GM23338 (cell line): ENCODE data around the gene DLGAP5. TPM values are rescaled to one million over a fixed set of nuclear protein-coding genes. Genes with fewer than 3 reads are reported as not detected.

ENCODE experiments used
- ATAC-seq: fragments of 200-7000 bp; cut with Tn5 transposase; 3 replicates; pipeline ENCODE4 v1.9.1; 2020
- DNase-seq: peaks from one replicate; pipeline ENCODE4 v3.0.0-alpha.2; 2015; ENCODE audit warnings: low spot score
- H2AFZ ChIP-seq: fragments of 200-600 bp; sonication (generic); 2 replicates; pipeline ENCODE4 v1.8.0; 2016; ENCODE audit warnings: antibody characterized with exemption, mild to moderate bottlenecking, moderate library complexity
- H3F3A ChIP-seq: fragments of 200-600 bp; sonication (generic); replicated peaks from 2 replicates; pipeline ENCODE4 v1.8.0; 2017; ENCODE audit warnings: antibody characterized with exemption, mixed run types, low read depth
- H3K27ac ChIP-seq: fragments of 200-600 bp; sonication (generic); 2 replicates; pipeline ENCODE4 v1.6.1; 2016; ENCODE audit warnings: low read depth
- H3K27me3 ChIP-seq: fragments of 200-600 bp; sonication (generic); 2 replicates; pipeline ENCODE4 v1.8.0; 2016; ENCODE audit warnings: mild to moderate bottlenecking, mixed run types, moderate library complexity; ENCODE audit not compliant: insufficient read depth
- H3K36me3 ChIP-seq: fragments of 200-600 bp; sonication (generic); 2 replicates; pipeline ENCODE4 v1.8.0; 2016; ENCODE audit warnings: mild to moderate bottlenecking; ENCODE audit not compliant: insufficient read depth
- H3K4me1 ChIP-seq: fragments of 200-600 bp; sonication (generic); 2 replicates; pipeline ENCODE4 v1.8.0; 2016; ENCODE audit warnings: mild to moderate bottlenecking, moderate library complexity; ENCODE audit not compliant: insufficient read depth
- H3K4me2 ChIP-seq: fragments of 200-600 bp; sonication (generic); 2 replicates; pipeline ENCODE4 v1.7.1; 2017; ENCODE audit warnings: mixed run types
- H3K4me3 ChIP-seq: fragments of 200-600 bp; sonication (generic); 2 replicates; pipeline ENCODE4 v1.6.1; 2016; ENCODE audit warnings: mixed run types
- H3K79me2 ChIP-seq: fragments of 200-600 bp; sonication (generic); replicated peaks from 2 replicates; pipeline ENCODE4 v1.8.0; 2017; ENCODE audit warnings: mild to moderate bottlenecking; ENCODE audit not compliant: insufficient read depth
- H3K9me2 ChIP-seq: fragments of 200-600 bp; sonication (generic); 2 replicates; pipeline ENCODE4 v1.8.0; 2017; ENCODE audit not compliant: insufficient read depth
- H4K20me1 ChIP-seq: fragments of 200-600 bp; sonication (generic); replicated peaks from 2 replicates; pipeline ENCODE4 v1.8.0; 2017; ENCODE audit warnings: mild to moderate bottlenecking; ENCODE audit not compliant: insufficient read depth
- H3K27ac Mint-ChIP-seq: 2 replicates; pipeline ENCODE4 v1.8.0; 2020; ENCODE audit warnings: inconsistent platforms, mild to moderate bottlenecking, moderate library complexity, mixed read lengths
- H3K27me3 Mint-ChIP-seq: 3 replicates; pipeline ENCODE4 v1.8.0; 2022; ENCODE audit warnings: low read depth, mild to moderate bottlenecking, moderate library complexity, mixed read lengths, inconsistent platforms; ENCODE audit not compliant: insufficient read depth, poor library complexity
- H3K36me3 Mint-ChIP-seq: 3 replicates; pipeline ENCODE4 v1.8.0; 2021; ENCODE audit warnings: low read depth, mild to moderate bottlenecking, inconsistent platforms, moderate library complexity, mixed read lengths
- H3K4me1 Mint-ChIP-seq: 3 replicates; pipeline ENCODE4 v1.8.0; 2020; ENCODE audit warnings: mild to moderate bottlenecking, inconsistent platforms, mixed read lengths
- H3K4me3 Mint-ChIP-seq: 3 replicates; pipeline ENCODE4 v1.8.0; 2021; ENCODE audit warnings: moderate library complexity, mild to moderate bottlenecking, inconsistent platforms, mixed read lengths
- H3K9me3 Mint-ChIP-seq: 3 replicates; pipeline ENCODE4 v1.8.0; 2020; ENCODE audit warnings: moderate library complexity, mild to moderate bottlenecking, inconsistent platforms, mixed read lengths
- CREB1 ChIP-seq: fragments of 250-450 bp; sonication (Bioruptor Pico); IDR thresholded peaks from 2 replicates; pipeline ENCODE4 v1.5.0; 2020; ENCODE audit warnings: low read depth, mild to moderate bottlenecking, moderate library complexity
- CTCF ChIP-seq, 2 experiments: fragments of 200-600 bp in 1 of 2; sonication (generic) in 1 of 2; conservative IDR thresholded peaks; 2 replicates each; pipeline versions ENCODE4 v1.5.1 to v1.6.1; 2016 to 2017; ENCODE audit warnings: antibody characterized with exemption in 2 of 2, low read depth in 2 of 2, mild to moderate bottlenecking in 2 of 2, moderate library complexity in 1 of 2
- EZH2 ChIP-seq: fragments of 200-600 bp; sonication (generic); IDR thresholded peaks from one replicate; pipeline ENCODE4 v1.8.0; 2017; ENCODE audit warnings: antibody characterized with exemption, mild to moderate bottlenecking, low read depth; ENCODE audit not compliant: unreplicated experiment
- EZH2phosphoT487 ChIP-seq: fragments of 200-600 bp; sonication (generic); IDR thresholded peaks from one replicate; pipeline ENCODE4 v1.8.1; 2018; ENCODE audit warnings: antibody characterized with exemption; ENCODE audit not compliant: unreplicated experiment
- JUNB ChIP-seq: IDR thresholded peaks from one replicate; pipeline ENCODE4 v1.6.1; 2016; ENCODE audit warnings: antibody characterized with exemption; ENCODE audit not compliant: unreplicated experiment
- STAT1 ChIP-seq: IDR thresholded peaks from one replicate; pipeline ENCODE4 v1.6.1; 2016; ENCODE audit warnings: antibody characterized with exemption; ENCODE audit not compliant: unreplicated experiment
- ZNF114 ChIP-seq: fragments of 250-450 bp; sonication (Bioruptor Pico); IDR thresholded peaks from 2 replicates; pipeline ENCODE4 v1.5.0; 2020; ENCODE audit warnings: mild to moderate bottlenecking, moderate library complexity
- polyA plus RNA-seq: library from polyadenylated mRNA; unstranded; fragments of >200 nt; fragmentation: Nextera tagmentation; extraction: Ambion mirVana; gene quantifications from 2 replicates; pipeline ENCODE4 v1.2.1, GENCODE V29; 2016
- total RNA-seq: library from RNA; depleted of rRNA; stranded (reverse); fragments of >200 nt; shearing (Covaris generic); gene quantifications from 2 replicates; pipeline ENCODE4 v1.2.3, GENCODE V29; 2014
- TF ChIP-seq, protein P1 (sequence below): IDR thresholded peaks from one replicate; pipeline ENCODE4 v1.6.1; 2018; ENCODE audit warnings: antibody characterized with exemption; ENCODE audit not compliant: unreplicated experiment

DLGAP5 gene
- total and polyA plus RNA-seq, 2 experiments from 2014 or later = 110 to 117 TPM

DNA sequence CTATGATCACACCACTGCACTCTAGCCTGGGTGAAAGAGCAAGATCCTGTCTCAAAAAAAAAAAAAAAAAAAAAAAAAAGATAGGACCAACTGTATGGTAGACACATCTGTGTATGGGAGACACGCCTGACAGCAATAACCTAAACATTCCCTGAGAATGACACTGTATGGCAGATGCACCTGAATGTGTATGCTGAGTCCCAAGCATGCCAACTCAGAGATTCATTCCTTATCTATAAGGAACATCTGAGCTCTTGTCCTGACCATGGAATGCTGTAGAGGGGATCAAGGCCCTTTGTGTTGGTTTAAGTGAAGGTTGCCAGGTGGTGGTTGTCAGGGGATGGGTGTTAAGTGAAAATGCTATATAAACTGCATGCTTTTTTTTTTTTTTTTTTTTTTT is 81.5 kb downstream of the DLGAP5 start (continued):
- TF ChIP-seq CREB1 = no peak
- no peak for TF ChIP-seq CTCF (conservative IDR thresholded peaks at IDR 0.05; ENCODE audit: low read depth in 2 of 2)
- TF ChIP-seq EZH2 = no peak
- TF ChIP-seq ZNF114 (CRISPR knock-in tag) = no peak
- no peak for TF ChIP-seq EZH2phosphoT487
- no peak for TF ChIP-seq STAT1
- TF ChIP-seq JUNB = no peak

GRCh38 chr14:55107766-55108554 is 83.4 kb downstream of the DLGAP5 start:
- Histone ChIP-seq H3K4me1 (peaks cover 15% of the 10 kb centered on the region), H3K27me3 (no peaks in the 10 kb centered on the region), H2AFZ (peak overlapping the region; percentile 79), H3K36me3 (no peaks in the 10 kb centered on the region), H3K4me3 (no peak overlapping the region), H3K9me2 (no peaks in the 10 kb centered on the region), H4K20me1 (no peaks in the 10 kb centered on the region), H3K4me2 (no peak overlapping the region), H3K79me2 (no peaks in the 10 kb centered on the region), H3F3A (no peaks in the 10 kb centered on the region), H3K27ac (no peak overlapping the region; the same call in 1 of the 2 replicates)
- ATAC-seq = peak; percentile 65
- H3K4me3 Mint-ChIP-seq = no peak overlapping the region
- TF ChIP-seq ZNF114 (CRISPR knock-in tag) = 0 out of 2 replicates have a peak, but pooled peaks have one; percentile 27
- TF ChIP-seq, protein P1, sequence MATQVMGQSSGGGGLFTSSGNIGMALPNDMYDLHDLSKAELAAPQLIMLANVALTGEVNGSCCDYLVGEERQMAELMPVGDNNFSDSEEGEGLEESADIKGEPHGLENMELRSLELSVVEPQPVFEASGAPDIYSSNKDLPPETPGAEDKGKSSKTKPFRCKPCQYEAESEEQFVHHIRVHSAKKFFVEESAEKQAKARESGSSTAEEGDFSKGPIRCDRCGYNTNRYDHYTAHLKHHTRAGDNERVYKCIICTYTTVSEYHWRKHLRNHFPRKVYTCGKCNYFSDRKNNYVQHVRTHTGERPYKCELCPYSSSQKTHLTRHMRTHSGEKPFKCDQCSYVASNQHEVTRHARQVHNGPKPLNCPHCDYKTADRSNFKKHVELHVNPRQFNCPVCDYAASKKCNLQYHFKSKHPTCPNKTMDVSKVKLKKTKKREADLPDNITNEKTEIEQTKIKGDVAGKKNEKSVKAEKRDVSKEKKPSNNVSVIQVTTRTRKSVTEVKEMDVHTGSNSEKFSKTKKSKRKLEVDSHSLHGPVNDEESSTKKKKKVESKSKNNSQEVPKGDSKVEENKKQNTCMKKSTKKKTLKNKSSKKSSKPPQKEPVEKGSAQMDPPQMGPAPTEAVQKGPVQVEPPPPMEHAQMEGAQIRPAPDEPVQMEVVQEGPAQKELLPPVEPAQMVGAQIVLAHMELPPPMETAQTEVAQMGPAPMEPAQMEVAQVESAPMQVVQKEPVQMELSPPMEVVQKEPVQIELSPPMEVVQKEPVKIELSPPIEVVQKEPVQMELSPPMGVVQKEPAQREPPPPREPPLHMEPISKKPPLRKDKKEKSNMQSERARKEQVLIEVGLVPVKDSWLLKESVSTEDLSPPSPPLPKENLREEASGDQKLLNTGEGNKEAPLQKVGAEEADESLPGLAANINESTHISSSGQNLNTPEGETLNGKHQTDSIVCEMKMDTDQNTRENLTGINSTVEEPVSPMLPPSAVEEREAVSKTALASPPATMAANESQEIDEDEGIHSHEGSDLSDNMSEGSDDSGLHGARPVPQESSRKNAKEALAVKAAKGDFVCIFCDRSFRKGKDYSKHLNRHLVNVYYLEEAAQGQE = no peak
- H3K4me1 Mint-ChIP-seq = peaks cover 21% of the 10 kb centered on the region
- peaks cover 8% of the 10 kb centered on the region for H3K27me3 Mint-ChIP-seq
- H3K9me3 Mint-ChIP-seq = peaks cover 3% of the 10 kb centered on the region; the same call in 1 of the 3 replicates
- peak overlapping the region; percentile 2; the same call in 1 of the 2 replicates for H3K27ac Mint-ChIP-seq
- H3K36me3 Mint-ChIP-seq = 0 out of 3 replicates have a peak, but pooled peaks cover 3% of the 10 kb centered on the region
- no peak for DNase-seq
